Measurements from ENCODE around the gene IL2RA. TPM values are rescaled to one million over a fixed set of nuclear protein-coding genes. Genes with fewer than 3 reads are reported as not detected.

Gene IL2RA
- total RNA-seq, 1 donor from 2014 or later, result not detected

DNA sequence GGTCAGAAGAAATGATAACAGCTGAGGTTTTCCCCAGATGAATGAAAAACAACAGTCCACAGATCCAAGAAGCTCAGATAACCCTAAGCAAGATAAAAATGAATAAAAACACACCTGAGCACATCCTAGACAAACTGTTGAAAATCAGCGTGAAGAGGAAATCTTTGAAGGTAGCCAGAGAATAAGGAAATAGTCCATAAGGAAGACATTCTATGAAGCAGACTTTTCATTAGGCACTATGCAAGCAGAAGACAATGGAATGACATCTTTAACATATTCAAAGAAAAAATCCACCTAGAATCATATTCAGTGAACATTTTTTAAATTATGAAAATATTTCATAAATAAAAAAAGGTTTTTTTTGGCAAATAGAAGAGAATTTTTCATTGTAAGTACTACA is 69.8 kb downstream of the IL2RA start:
- DNase-seq (ENCODE audit: low spot score in 2 of 2) (no peak), FAIRE-seq (no peak)

DNA sequence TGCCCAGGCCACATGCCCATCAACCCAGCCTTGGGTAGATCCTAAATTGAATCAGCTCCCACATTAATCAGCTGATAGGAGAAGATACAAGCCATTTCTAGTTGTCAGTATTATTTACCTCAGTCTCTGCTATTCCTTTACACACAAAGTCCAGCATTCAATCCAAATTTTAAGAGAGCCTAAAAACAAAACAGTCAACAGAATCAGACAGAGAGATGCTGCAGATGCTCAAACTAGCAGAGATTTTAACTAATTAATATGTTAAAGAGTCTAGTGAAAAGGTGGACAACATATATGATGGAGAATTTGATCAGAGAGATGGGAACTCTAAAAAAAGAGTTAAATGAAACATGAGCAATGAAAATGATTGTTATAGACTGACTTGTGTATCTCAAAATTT is 70.5 kb downstream of the IL2RA start:
- FAIRE-seq (no peak), DNase-seq (ENCODE audit: low spot score in 2 of 2) (no peak)

DNA sequence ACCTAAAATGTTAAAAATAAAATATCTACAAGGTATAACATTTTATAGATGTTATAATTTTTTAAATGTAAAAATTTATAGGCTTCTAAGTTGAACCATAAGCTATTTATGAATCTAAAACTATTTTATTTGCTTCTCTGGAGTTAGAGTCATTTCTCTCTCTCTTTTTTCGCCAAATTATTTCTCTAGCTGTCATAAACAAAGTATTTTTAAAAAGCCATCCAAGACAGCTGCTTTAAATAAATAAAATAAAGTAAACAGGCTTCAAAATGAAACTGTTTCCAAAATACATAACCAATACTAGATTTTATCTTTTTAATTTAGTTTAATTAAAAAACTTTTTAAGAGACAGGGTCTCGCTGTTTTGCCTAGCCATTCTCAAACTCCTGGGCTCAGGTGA is 72.4 kb downstream of the IL2RA start:
- no peak for DNase-seq (ENCODE audit: low spot score in 2 of 2)
- FAIRE-seq, result no peak

DNA sequence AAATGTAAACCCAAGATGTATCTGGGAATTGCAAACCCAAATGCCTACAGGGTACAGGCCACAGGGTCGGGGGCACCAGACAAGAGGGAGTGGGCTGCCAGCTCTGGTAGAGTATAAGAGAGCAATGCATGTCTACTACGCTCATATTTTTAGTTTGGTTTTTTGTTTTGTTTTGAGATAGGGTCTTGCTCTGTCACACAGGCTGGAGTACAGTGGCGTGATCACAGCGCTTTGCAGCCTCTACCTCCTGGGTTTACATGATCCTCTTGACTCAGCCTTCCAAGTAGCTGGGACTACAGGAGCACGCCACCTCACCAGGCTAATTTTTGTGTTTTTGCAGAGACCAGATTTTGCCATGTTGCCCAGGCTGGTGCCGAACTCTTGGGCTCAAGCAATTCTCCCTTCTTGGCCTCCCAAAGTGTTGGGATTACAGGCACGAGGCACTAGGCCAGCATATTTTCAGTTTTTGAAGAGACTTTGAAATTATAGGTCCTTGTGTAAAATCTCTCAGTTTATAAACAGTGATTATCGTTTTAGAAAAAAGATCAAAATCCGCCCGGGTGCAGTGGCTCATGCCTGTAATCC is 73.7 kb downstream of the IL2RA start:
- FAIRE-seq, result no peak
- no peak for DNase-seq (ENCODE audit: low spot score in 2 of 2)

DNA sequence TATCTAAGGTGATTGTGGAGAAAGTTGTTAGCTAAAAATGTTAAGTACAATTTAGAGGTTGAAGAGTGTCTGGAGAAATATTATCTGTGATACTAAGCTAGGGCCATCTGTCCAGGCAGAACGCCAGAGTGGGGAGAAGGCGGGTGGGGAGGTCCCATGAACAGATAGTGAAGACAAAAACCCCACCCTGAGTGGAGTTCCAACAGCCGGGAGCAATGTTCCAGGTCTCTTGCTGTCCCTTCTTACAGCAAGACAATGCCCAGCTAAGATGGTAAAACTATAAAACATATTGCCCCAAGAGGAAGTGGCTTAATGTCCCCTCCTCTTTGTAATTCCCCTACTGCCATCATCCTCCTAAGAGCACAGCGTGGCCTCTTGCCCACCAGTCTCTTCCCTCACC is 74.4 kb downstream of the IL2RA start:
- FAIRE-seq, result no peak

DNA sequence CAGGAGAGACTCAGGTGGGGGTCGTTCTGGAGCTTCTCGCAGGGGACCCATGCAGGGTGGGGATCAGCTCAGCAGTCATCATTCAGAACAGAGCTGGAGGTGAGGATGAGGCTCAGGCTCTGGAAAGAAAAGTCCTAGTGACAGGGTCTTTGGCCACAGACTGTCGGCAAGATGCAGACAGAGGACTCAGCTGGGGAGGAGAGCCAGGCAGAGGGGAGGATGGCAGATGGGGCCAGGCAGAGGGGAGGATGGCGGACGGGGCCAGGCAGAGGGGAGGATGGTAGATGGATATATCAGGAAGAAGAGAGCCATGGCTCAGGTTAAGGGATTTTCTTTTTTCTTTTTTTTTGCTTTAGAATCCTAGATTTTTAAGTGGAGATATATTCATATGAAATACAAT is 77.1 kb downstream of the IL2RA start:
- FAIRE-seq (no peak), DNase-seq (ENCODE audit: low spot score in 2 of 2) (no peak)

More for the DNA sequence above, 74.4 kb downstream of the IL2RA start:
- DNase-seq (ENCODE audit: low spot score in 2 of 2), result no peak

DNA sequence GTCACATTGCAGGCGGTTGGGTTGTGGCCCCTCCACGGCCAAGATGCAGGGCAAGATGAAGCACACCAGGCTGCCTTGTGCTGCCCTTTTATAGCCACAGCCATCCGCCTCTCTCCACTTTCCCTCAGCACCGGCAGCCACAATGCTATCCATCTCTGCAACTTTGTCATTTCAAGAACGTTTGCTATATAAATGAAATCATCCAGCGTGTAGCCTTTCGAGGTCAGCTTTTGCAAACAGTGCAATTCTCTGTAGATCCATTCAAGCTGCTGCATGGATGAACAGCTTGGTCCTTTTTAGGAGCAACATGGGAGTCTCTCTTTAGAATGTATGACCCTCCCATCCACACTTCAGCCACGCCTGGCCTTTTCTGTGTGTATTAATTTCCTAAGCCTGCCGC is 78.4 kb downstream of the IL2RA start:
- DNase-seq (ENCODE audit: low spot score in 2 of 2), result no peak

DNA sequence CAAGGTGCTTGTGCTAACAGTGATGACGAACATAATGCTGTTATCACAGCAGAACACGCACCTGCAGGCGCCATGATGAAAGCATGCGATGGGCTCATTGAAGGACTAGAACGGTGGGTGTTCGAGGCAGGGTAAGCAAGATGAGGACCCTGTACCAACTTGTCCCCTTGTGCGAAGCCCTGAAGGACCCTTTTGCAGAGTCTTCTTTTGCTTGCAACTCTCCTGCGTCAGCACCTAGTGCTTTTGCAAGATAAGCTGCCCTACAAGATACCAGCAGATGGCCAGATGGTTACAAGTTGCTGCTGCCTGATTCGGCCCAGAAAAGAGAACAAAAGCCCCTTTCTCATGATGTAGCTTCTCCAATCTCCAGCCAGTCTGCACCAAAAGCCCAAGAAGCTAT is 80.6 kb downstream of the IL2RA start:
- no peak for FAIRE-seq
- no peak for DNase-seq (ENCODE audit: low spot score in 2 of 2)

More for the DNA sequence above, 78.4 kb downstream of the IL2RA start:
- FAIRE-seq, result no peak

DNA sequence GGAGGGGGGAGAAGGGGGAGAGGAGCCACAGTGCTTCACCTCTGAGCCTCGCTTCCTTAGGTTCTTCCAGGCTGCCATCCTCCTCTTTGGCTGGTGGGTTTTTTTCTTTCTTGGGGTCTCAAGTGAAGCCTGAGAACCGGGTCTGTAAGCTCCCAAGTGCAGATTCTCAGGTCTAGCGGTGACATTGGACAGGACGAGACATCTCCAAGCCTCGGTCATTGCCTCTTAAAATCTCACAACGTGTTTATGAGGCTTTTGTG is 84.0 kb downstream of the IL2RA start:
- no peak for FAIRE-seq
- DNase-seq (ENCODE audit: low spot score in 2 of 2), result no peak

DNA sequence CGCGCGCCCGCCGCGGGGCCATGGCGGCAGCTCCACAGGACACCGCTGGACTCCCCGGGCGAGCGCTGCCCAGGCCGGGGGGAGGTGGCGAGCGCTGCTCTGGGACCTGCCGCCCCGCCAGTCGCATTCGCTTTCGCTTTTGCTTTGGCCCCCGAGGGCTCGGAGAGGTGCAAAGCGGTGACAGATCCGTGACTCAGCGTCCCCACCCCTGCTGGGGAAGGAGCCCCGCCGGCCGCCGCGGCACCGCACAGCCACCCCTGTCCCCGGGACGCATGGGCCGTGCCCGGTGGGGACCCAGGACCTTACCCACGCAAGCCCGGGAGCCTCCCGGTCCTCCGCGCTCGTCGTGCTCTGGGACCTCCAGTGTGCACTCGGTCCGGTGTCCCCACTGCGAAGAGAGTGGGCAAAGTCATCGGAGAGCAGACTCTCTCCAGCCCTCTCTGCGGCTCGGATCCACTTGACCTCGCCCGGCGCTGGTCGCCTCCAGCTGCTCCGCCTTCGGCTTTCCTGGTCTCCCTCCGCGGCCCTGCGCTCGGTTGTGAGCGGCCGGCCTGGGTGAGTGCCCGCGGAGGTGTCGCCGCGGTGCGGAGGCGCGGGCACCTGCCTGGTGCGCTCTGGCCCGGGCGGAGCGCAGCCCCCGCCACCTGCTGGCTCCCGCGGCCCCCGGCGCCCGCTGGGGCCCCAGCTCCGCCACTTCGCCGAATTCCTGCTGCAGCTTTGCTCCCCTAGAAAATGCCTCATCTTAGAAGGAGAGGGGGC is 84.5 kb downstream of the IL2RA start, which contains the start of gene IL15RA:
IL15RA (minus strand) TSS at position 73 of the 759 bp plus-strand sequence; CDS start at position 22, 51 bp downstream.
- DNase-seq (ENCODE audit: low spot score in 2 of 2) (peak; percentile 65 to 79), FAIRE-seq (no peak)

DNA sequence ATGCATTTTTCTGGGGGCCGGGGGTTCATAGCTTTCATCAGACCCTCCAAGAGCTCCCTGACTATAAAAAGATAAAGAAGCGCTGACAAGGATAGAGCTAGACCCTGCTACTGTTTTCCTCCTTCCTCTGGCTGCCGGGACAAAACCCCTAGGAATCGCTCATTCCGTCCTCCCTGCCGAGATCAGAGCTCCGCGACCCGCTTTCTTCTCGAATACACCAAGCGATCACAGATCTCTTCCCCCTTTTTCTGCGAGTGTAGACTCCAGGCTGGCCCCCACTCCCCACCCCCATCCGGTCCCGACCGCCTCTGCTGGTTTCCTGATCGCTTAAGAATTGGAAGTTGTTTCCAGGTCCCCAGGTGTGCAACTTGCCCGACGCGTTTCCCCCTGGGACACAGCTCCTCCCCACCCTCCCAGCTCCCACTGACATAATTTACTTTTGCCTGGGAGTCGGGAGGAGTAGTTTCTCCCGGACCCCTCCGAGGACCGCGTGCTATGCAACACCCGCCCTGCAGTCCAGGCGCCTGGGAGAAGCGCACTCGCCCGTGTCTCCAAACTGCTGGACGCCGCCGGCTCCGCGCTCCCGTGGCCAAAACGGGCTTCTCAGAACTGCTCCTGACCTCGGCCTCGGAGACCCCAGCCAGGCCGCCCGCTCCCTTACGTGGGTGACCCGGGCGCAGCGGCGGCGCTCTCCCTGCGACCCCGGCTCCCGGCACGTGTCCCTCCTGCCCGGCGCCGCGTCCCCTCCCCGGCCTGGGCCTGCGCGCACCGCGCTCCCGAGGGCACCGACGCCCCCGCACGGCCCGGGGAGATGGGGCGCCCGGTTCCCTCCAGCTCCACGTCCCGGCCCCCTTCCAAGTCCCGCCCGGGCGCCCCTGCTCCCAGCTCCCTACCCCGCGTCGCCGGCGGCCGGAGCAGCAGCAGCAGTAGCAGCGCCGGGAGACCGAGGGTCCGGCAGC is 85.4 kb downstream of the IL2RA start:
- no peak for FAIRE-seq
- DNase-seq (ENCODE audit: low spot score in 2 of 2), result peak; percentile 26 to 52

DNA sequence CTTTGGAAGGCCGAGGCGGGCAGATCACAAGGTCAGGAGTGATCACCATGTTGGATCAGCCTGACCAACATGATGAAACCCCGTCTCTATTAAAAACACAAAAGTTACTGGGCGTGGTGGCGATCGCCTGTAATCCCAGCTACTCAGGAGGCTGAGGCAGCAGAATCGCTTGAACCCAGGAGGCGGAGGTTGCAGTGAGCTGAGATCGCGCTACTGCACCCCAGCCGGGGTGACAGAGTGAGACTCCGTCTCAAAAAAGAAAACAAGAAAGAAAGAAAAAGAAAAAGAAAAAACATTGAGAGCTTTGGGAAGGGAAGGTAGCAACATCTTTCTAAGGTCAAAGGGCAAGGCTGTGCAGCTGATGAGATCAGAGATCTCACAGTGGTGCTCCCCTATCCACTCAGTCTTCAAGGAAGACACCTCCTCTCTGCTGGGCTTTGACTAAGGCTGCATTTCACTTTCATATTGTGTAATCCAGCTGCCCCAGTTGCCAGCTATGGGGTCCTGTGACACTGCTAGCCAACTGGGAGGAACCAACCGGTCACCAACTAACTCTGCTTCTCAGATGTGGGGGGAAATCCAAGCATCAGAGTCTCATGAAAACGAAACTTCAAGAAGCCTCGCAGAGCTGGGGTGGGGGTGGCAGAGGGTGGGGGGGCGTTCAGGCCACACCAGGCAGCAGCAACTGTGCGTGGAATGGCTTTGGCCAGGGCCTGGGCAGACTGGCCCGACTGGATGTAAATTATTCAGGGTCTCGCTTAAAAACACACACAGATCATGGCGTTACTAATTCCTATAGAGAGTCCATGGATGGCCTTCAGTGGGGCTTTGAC is 86.3 kb downstream of the IL2RA start:
- no peak for FAIRE-seq
- DNase-seq (ENCODE audit: low spot score in 2 of 2), result peak in 1 of 2 donors; percentile 29

DNA sequence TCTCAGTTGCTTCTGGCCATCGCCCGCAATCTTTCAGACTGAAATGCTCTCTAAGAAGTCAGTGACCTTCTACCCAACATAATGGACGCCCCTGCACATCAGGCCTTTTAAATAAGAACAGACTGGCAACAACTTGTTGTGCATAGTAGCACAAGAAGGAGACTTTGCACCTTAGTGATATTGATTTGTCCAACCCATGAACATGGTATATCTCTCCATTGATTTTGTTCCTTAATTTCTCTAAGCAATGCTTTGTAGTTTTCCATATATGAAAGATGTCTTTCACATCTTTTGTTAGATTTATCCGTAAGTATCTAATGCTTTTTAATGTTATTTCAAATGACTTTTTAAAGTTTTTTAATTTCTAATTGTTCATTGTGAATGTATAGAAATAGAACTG is 89.1 kb downstream of the IL2RA start:
- FAIRE-seq, result no peak
- no peak for DNase-seq (ENCODE audit: low spot score in 2 of 2)

DNA sequence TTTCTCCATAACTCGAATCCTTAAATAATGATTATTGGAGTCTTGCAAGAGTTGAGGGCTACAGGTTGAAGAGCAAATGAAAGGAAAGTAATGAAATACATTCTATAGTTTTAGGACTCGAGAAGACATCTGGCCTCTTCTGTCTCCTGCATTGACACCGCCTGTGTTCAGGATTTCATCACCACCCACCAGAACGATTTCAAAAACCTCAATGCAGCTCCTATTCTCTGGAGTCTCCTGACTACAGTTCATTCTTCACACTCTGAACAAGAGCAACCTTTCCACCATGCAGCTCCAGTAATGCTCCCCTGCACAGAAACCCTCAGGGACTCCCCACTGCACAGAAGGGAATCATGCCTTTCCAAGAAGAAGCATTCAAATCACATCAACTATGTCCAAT is 90.3 kb downstream of the IL2RA start:
- DNase-seq (ENCODE audit: low spot score in 2 of 2) (no peak), FAIRE-seq (no peak)

DNA sequence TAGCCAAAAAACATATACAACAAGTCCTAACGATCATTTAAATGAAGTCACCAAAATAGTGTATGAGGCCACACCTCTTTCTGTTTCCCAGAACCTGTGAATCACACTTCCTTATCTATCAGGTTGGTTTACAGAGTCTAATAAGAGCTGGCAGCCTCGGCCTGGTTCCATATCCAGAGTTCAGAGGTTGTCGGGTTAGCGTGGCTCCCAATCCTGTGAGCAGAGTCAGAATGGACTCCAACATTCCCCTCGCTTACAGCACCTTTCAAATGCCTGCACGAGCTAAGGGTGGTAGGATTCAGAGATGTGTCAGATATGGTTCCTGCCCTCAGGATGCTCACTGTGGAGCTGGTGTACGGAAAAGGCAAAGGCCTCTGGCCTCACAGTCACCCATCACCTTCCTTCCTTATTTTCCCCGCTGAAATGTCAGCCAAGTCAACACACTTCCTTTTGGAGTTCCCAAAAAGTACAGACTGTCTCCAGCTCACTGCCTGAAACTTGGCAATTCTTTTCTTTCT is 90.8 kb downstream of the IL2RA start:
- DNase-seq (ENCODE audit: low spot score in 2 of 2), result no peak
- no peak for FAIRE-seq

DNA sequence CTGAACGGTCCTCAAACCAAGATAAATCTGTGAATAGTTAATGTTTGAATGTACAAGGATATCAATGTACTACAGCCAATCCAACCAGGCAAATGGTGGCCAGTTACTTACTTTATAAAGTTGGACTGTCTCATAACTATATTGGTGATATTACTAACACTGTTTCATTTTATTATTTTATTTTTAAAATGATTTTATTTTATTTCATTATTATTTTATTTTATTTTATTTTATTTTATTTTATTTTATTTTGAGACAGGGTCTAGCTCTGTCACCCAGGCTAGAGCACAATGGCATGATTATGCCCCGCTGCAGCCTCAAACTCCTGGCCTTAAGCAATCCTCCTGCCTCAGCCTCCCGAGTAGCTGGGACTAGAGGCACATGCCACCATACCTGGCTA is 91.6 kb downstream of the IL2RA start:
- FAIRE-seq, result no peak
- DNase-seq (ENCODE audit: low spot score in 2 of 2), result no peak

DNA sequence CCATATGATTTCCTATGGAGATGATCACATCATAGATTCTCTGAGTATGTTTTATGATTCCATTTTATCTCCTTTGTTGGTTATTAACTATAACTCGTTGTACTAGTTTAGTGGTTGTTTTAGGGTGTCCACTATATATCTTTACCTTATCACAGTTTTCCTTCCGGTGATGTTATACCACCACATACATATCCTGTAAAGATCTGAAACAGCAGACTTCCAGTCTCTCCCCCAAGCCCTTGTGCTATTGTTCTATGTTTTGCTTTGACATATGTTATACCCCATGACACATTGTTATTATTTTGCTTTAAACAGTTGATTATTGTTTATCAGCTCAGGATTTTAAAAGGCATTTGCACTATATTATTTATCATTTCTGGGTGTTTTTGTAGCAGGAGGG is 92.1 kb downstream of the IL2RA start:
- DNase-seq (ENCODE audit: low spot score in 2 of 2) (no peak), FAIRE-seq (no peak)

DNA sequence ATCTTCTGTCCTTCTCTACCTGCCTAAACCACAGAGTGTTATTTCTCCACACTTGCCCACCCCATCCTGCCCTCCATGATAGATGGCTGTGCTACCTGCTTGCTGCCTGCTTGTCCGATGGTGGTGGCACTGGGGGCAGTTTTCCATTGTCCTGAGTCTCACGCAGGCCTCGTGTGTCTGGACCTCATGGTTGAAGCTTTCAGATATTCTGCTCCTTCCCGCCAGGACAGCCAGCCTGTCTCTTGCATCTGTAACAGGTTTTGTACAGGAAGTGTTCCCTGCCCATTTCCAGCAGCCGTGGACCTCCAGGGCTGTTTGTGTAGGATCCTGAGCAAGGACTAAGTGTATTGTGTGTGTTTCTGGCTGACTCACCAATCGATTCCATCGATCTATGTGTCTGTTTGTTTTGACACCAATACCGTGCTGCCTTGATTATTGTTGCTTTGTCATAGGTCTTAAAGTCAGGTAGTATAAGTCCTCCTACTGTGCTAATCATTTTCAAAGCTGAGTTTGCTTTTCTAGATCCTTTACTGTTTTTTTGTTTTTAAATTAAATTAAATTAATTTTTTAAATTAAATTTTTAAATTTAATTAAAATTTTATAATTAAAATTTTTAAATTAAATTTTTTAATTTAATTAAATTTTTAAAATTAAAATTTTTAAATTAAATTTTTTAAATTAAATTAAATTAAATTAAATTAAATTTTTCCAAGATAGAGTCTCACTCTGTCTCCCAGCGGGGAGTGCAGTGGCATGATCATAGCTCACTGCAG is 93.3 kb downstream of the IL2RA start:
- DNase-seq (ENCODE audit: low spot score in 2 of 2) (no peak), FAIRE-seq (peak; percentile 80)

DNA sequence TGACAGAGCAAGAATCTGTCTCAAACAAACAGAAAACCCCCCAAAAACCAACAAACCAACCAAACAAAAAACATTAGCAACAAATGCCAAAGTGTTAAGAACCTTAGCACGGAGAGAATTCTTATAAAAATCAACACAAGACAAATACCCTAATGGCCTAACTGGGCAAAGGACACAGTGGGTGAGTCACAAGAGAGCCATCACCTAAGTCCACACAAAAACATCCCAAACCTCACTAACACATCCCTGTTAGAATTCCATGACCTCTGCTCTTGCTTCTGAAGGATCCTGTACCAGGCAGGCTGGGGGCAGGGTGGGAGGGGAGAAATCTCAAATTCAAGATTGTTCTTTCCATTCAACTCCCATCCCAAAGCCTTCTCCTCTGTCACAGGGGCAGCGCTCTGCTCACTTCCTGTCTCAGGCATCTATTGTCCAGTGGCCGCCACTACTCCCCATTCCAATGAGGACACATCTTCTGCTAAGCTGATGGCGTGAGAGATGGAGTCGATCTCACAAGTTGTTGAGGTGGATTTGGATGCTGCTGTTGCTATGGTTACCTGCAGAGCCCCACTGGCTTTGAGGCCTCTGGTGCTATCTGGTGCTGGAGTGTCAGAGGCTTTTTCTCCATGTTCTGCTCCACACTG is 94.0 kb downstream of the IL2RA start:
- FAIRE-seq, result no peak
- no peak for DNase-seq (ENCODE audit: low spot score in 2 of 2)
